Activated naive CD8-positive, alpha-beta T cell treated with anti-CD3 and anti-CD28 coated beads, Interleukin-2, amount 50 U/mL, for 16 hours (primary cell): ENCODE measurements around the gene LAMTOR1.
A peak's percentile ranks its signal among the peaks of the same experiment; 100 is the strongest.

Experiments
- DNase-seq: peaks from one replicate; pipeline ENCODE4 v3.0.0-alpha.2; 2020; ENCODE audit warnings: low read depth, low spot score

LAMTOR1 gene

GRCh38 chr11:72119198-72119597 is 16.1 kb upstream of the LAMTOR1 start:
- no peak for DNase-seq

GRCh38 chr11:72116019-72116755 is 13.1 kb upstream of the LAMTOR1 start:
- DNase-seq: no peak

- no peak for DNase-seq
These were observed 11.5 kb upstream of the LAMTOR1 start for GRCh38 chr11:72114570-72114969.

- no peak for DNase-seq
These were observed 10.1 kb upstream of the LAMTOR1 start for GRCh38 chr11:72112978-72113808.

GRCh38 chr11:72112143-72112977 is 9.3 kb upstream of the LAMTOR1 start, which contains the start of gene ANAPC15:
TSS of gene ANAPC15 (minus strand) at chr11:72112695. CDS start at chr11:72111276, 1,419 bp downstream.
- peak; percentile 99 for DNase-seq

GRCh38 chr11:72111300-72112142 is 8.4 kb upstream of the LAMTOR1 start:
- DNase-seq: no peak

- DNase-seq: no peak
These were observed 2.8 kb upstream of the LAMTOR1 start, which contains the start of gene TOMT for GRCh38 chr11:72105888-72106287. TSS of gene TOMT (plus strand) at chr11:72105924. CDS start at chr11:72105952, 28 bp downstream.

- DNase-seq: no peak
These were observed 664 bp upstream of the LAMTOR1 start for GRCh38 chr11:72103754-72104167.

GRCh38 chr11:72102631-72102945 is 509 bp downstream of the LAMTOR1 start:
- DNase-seq: no peak

GRCh38 chr11:72102162-72102561 is 935 bp downstream of the LAMTOR1 start:
- DNase-seq: no peak

GRCh38 chr11:72100462-72100861 is 2.6 kb downstream of the LAMTOR1 start:
- no peak for DNase-seq

GRCh38 chr11:72100009-72100408 is 3.1 kb downstream of the LAMTOR1 start:
- no peak for DNase-seq

GRCh38 chr11:72098741-72099140 is 4.4 kb downstream of the LAMTOR1 start:
- DNase-seq: no peak

GRCh38 chr11:72091292-72091691 is 11.8 kb downstream of the LAMTOR1 start:
- peak; percentile 25 for DNase-seq

- DNase-seq: no peak
These were observed 14.9 kb downstream of the LAMTOR1 start for GRCh38 chr11:72088076-72088808.

- no peak for DNase-seq
These were observed 17.3 kb downstream of the LAMTOR1 start for GRCh38 chr11:72085621-72086351.

- no peak for DNase-seq
These were observed 18.1 kb downstream of the LAMTOR1 start for GRCh38 chr11:72084965-72085364.

GRCh38 chr11:72084076-72084475 is 19.0 kb downstream of the LAMTOR1 start:
- DNase-seq: no peak

- no peak for DNase-seq
These were observed 19.7 kb downstream of the LAMTOR1 start for GRCh38 chr11:72083414-72083813.
